ENCODE results near the gene ATP1A2.
"Not testable (repeated sequence)": the region's sequence is repeated elsewhere in the genome, so short reads cannot be mapped to it uniquely, and the experiment has no call there.

The ATP1A2 gene

GRCh38 chr1:160124705-160125478, 9.3 kb downstream of the ATP1A2 start:
- no peak for DNase-seq (ENCODE audit: low read depth in 2 of 2)

- no peak for DNase-seq (ENCODE audit: low read depth in 2 of 2)
Measured at GRCh38 chr1:160125746-160126145, 10.2 kb downstream of the ATP1A2 start.

- not testable (repeated sequence) for DNase-seq (ENCODE audit: low read depth in 2 of 2)
Measured at GRCh38 chr1:160126342-160126741, 10.8 kb downstream of the ATP1A2 start.

GRCh38 chr1:160127381-160127780, 11.8 kb downstream of the ATP1A2 start:
- DNase-seq (ENCODE audit: low read depth in 2 of 2): no peak

GRCh38 chr1:160127865-160128523, 12.4 kb downstream of the ATP1A2 start:
- no peak for DNase-seq (ENCODE audit: low read depth in 2 of 2)

- no peak for DNase-seq (ENCODE audit: low read depth in 2 of 2)
Measured at GRCh38 chr1:160128636-160129035, 13.1 kb downstream of the ATP1A2 start.

- DNase-seq (ENCODE audit: low read depth in 2 of 2): no peak
Measured at GRCh38 chr1:160129046-160129445, 13.5 kb downstream of the ATP1A2 start.

GRCh38 chr1:160129558-160129957, 14.0 kb downstream of the ATP1A2 start:
- DNase-seq (ENCODE audit: low read depth in 2 of 2): no peak

- no peak for DNase-seq (ENCODE audit: low read depth in 2 of 2)
Measured at GRCh38 chr1:160129966-160130365, 14.4 kb downstream of the ATP1A2 start.

GRCh38 chr1:160130486-160130885, 14.9 kb downstream of the ATP1A2 start:
- no peak for DNase-seq (ENCODE audit: low read depth in 2 of 2)

- DNase-seq (ENCODE audit: low read depth in 2 of 2): no peak
Measured at GRCh38 chr1:160130939-160131338, 15.4 kb downstream of the ATP1A2 start.

GRCh38 chr1:160131803-160132565, 16.4 kb downstream of the ATP1A2 start:
- no peak for DNase-seq (ENCODE audit: low read depth in 2 of 2)

GRCh38 chr1:160133990-160134770, 18.6 kb downstream of the ATP1A2 start:
- DNase-seq (ENCODE audit: low read depth in 2 of 2): no peak

GRCh38 chr1:160134791-160135572, 19.4 kb downstream of the ATP1A2 start:
- DNase-seq (ENCODE audit: low read depth in 2 of 2): no peak

GRCh38 chr1:160136121-160136925, 20.8 kb downstream of the ATP1A2 start:
- no peak for DNase-seq (ENCODE audit: low read depth in 2 of 2)

- DNase-seq (ENCODE audit: low read depth in 2 of 2): no peak
Measured at GRCh38 chr1:160136926-160137200, 21.3 kb downstream of the ATP1A2 start.

- DNase-seq (ENCODE audit: low read depth in 2 of 2): no peak
Measured at GRCh38 chr1:160137216-160137862, 21.8 kb downstream of the ATP1A2 start.

GRCh38 chr1:160139840-160140239, 24.3 kb downstream of the ATP1A2 start:
- no peak for DNase-seq (ENCODE audit: low read depth in 2 of 2)

GRCh38 chr1:160143695-160144094, 28.1 kb downstream of the ATP1A2 start:
- DNase-seq (ENCODE audit: low read depth in 2 of 2): no peak

- no peak for DNase-seq (ENCODE audit: low read depth in 2 of 2)
Measured at GRCh38 chr1:160144921-160145320, 29.4 kb downstream of the ATP1A2 start.

Data from stimulated activated CD8-positive, alpha-beta memory T cell treated with anti-CD3 and anti-CD28 coated beads, Interleukin-7, amount 100 ng/mL, for 1 hour (primary cell).